ENCODE results near the gene FZD7. TPM values are rescaled to one million over a fixed set of nuclear protein-coding genes. Genes with fewer than 3 reads are reported as not detected.

FZD7 gene
- total RNA-seq, 3 donors from 2014 or later: 4.8 to 84.3 (median 5.9) TPM

GRCh38 chr2:202079310-202079709, 45.7 kb downstream of the FZD7 start:
- ATAC-seq (no peak), DNase-seq (no peak)
- intact Hi-C loops (cut with DNase I, micrococcal nuclease): no loop called here
- H3K9me3 ChIP-seq: peaks cover 5% of the 10 kb centered on the region
- H3K4me1 ChIP-seq (ENCODE audit: low read depth): no peaks in the 10 kb centered on the region
- no peak for TF ChIP-seq CTCF (IDR thresholded peaks at IDR 0.05)
- no peak overlapping the region for H3K4me3 ChIP-seq
- no peaks in the 10 kb centered on the region for H3K36me3 ChIP-seq (ENCODE audit: low read depth)

GRCh38 chr2:202084265-202084664, 50.6 kb downstream of the FZD7 start:
- Histone ChIP-seq H3K4me1 (ENCODE audit: low read depth) (no peaks in the 10 kb centered on the region), H3K4me3 (no peak overlapping the region), H3K9me3 (peaks cover 5% of the 10 kb centered on the region), H3K36me3 (ENCODE audit: low read depth) (no peaks in the 10 kb centered on the region)
- DNase-seq (no peak), ATAC-seq (no peak)
- intact Hi-C loops (cut with DNase I, micrococcal nuclease): no loop called here
- no peak for TF ChIP-seq CTCF (IDR thresholded peaks at IDR 0.05)

Other genes with a start within 250 kb of the FZD7 start
- gene CDK15, start 227.3 kb upstream of the FZD7 start, total RNA-seq: 1 to 10 TPM in 1 of 3 donors, under 1 TPM in 1, not detected in 1; 0.94 to 1.4 TPM
- under 1 TPM in 2 of 3 donors, not detected in 1; 0.13 to 0.14 TPM for gene KIAA2012, start 39.4 kb downstream of the FZD7 start, total RNA-seq
- gene SUMO1, start 204.7 kb downstream of the FZD7 start, total RNA-seq: 10 to 100 TPM; 75.5 to 81.4 (median 77.6) TPM
- 10 to 100 TPM; 34.3 to 43.2 (median 38.5) TPM for gene NOP58, start 231.9 kb downstream of the FZD7 start, total RNA-seq